Esophagus squamous epithelium (tissue), 4 donors: ENCODE results near the gene SBF1.

Source experiments
- POLR2A ChIP-seq, 4 donors: fragments of 450-650 bp; IDR thresholded peaks; one replicate each; pipeline ENCODE4 v1.6.1; 2017; ENCODE audit warnings: antibody characterized with exemption in 4 of 4, mild to moderate bottlenecking in 4 of 4, moderate library complexity in 3 of 4
- TF ChIP-seq, protein P1 (sequence below), 6 experiments: fragments of 450-650 bp in 4 of 6; fragments of 200-600 bp in 2 of 6; sonication (generic) in 2 of 6; IDR thresholded peaks; one replicate each; pipeline ENCODE4 v1.5.1; 2016 to 2019; ENCODE audit warnings: antibody characterized with exemption in 6 of 6, mild to moderate bottlenecking in 4 of 6, moderate library complexity in 4 of 6

- TF ChIP-seq POLR2A (IDR thresholded peaks at IDR 0.05), result no peak
- TF ChIP-seq, protein P1, sequence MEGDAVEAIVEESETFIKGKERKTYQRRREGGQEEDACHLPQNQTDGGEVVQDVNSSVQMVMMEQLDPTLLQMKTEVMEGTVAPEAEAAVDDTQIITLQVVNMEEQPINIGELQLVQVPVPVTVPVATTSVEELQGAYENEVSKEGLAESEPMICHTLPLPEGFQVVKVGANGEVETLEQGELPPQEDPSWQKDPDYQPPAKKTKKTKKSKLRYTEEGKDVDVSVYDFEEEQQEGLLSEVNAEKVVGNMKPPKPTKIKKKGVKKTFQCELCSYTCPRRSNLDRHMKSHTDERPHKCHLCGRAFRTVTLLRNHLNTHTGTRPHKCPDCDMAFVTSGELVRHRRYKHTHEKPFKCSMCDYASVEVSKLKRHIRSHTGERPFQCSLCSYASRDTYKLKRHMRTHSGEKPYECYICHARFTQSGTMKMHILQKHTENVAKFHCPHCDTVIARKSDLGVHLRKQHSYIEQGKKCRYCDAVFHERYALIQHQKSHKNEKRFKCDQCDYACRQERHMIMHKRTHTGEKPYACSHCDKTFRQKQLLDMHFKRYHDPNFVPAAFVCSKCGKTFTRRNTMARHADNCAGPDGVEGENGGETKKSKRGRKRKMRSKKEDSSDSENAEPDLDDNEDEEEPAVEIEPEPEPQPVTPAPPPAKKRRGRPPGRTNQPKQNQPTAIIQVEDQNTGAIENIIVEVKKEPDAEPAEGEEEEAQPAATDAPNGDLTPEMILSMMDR (IDR thresholded peaks at IDR 0.05), result no peak
These were observed 9.5 kb downstream of the SBF1 start for GRCh38 chr22:50465066-50465930.
